Hepatocyte (in vitro differentiated cells): ENCODE data around the gene KCNN2. TPM values are rescaled to one million over a fixed set of nuclear protein-coding genes. Genes with fewer than 3 reads are reported as not detected.

ENCODE experiments used
- DNase-seq: peaks from one replicate; pipeline ENCODE4 v3.0.0-alpha.2; 2016; ENCODE audit warnings: low spot score
- H2AFZ ChIP-seq: fragments of 200-600 bp; sonication (generic); 2 replicates; pipeline ENCODE4 v1.6.0; 2016; ENCODE audit warnings: antibody characterized with exemption, mild to moderate bottlenecking
- H3K27ac ChIP-seq: fragments of 200-600 bp; sonication (generic); 2 replicates; pipeline ENCODE4 v1.5.1; 2016; ENCODE audit warnings: mild to moderate bottlenecking
- H3K27me3 ChIP-seq: fragments of 200-600 bp; sonication (generic); 2 replicates; pipeline ENCODE4 v1.6.1; 2016
- H3K36me3 ChIP-seq: fragments of 200-600 bp; sonication (generic); replicated peaks from 2 replicates; pipeline ENCODE4 v1.5.1; 2016; ENCODE audit warnings: low read depth; ENCODE audit not compliant: insufficient read depth
- H3K4me1 ChIP-seq: fragments of 200-600 bp; sonication (generic); 2 replicates; pipeline ENCODE4 v1.5.1; 2016; ENCODE audit warnings: mild to moderate bottlenecking, moderate library complexity; ENCODE audit not compliant: insufficient read depth
- H3K4me2 ChIP-seq: fragments of 200-600 bp; sonication (generic); 2 replicates; pipeline ENCODE4 v1.6.0; 2016
- H3K4me3 ChIP-seq: fragments of 200-600 bp; sonication (generic); 2 replicates; pipeline ENCODE4 v1.5.1; 2016; ENCODE audit warnings: mild to moderate bottlenecking
- H3K79me2 ChIP-seq: fragments of 200-600 bp; sonication (generic); 2 replicates; pipeline ENCODE4 v1.6.0; 2017; ENCODE audit warnings: mild to moderate bottlenecking
- H3K9me2 ChIP-seq: fragments of 200-600 bp; sonication (generic); replicated peaks from 2 replicates; pipeline ENCODE4 v1.6.0; 2017; ENCODE audit warnings: mild to moderate bottlenecking; ENCODE audit not compliant: insufficient read depth
- H3K9me3 ChIP-seq: fragments of 200-600 bp; sonication (generic); 2 replicates; pipeline ENCODE4 v1.5.1; 2016; ENCODE audit warnings: low read depth, mild to moderate bottlenecking
- H4K20me1 ChIP-seq: fragments of 200-600 bp; sonication (generic); 2 replicates; pipeline ENCODE4 v1.6.0; 2016; ENCODE audit warnings: mild to moderate bottlenecking; ENCODE audit not compliant: insufficient read depth, poor library complexity, severe bottlenecking
- CTCF ChIP-seq: fragments of 200-600 bp; sonication (generic); IDR thresholded peaks from 2 replicates; pipeline ENCODE4 v1.5.1; 2016; ENCODE audit warnings: antibody characterized with exemption, mild to moderate bottlenecking; ENCODE audit not compliant: poor library complexity
- EZH2 ChIP-seq: fragments of 200-600 bp; sonication (generic); IDR thresholded peaks from 2 replicates; pipeline ENCODE4 v1.6.1; 2016; ENCODE audit warnings: antibody characterized with exemption, mild to moderate bottlenecking, borderline replicate concordance
- EZH2phosphoT487 ChIP-seq: fragments of 200-600 bp; sonication (generic); IDR thresholded peaks from one replicate; pipeline ENCODE4 v1.6.1; 2018; ENCODE audit warnings: antibody characterized with exemption, mild to moderate bottlenecking, low read depth, moderate library complexity; ENCODE audit not compliant: unreplicated experiment, severe bottlenecking
- WGBS: methylation state at CpG from one replicate; pipeline ENCODE4 v1.1.6; 2016; ENCODE audit warnings: low lambda C conversion rate; ENCODE audit errors: missing lambda C conversion rate; 5-methylcytosine and 5-hydroxymethylcytosine counted together
- polyA plus RNA-seq: library from polyadenylated mRNA; unstranded; fragments of >200 nt; fragmentation: Nextera tagmentation; extraction: Ambion mirVana; gene quantifications from 2 replicates; pipeline ENCODE4 v1.2.1, GENCODE V29; 2016
- total RNA-seq: library from RNA; depleted of rRNA; stranded (reverse); fragments of >200 nt; gene quantifications from 2 replicates; pipeline ENCODE4 v1.2.3, GENCODE V29; 2014

Gene KCNN2
- total and polyA plus RNA-seq, 2 experiments from 2014 or later = 3.9 to 6.4 TPM

GRCh38 chr5:114447084-114447773, 85.4 kb downstream of the KCNN2 start:
- Histone ChIP-seq H3K4me1 (peaks cover 6% of the 10 kb centered on the region), H3K36me3 (no peaks in the 10 kb centered on the region), H3K79me2 (no peaks in the 10 kb centered on the region), H3K27ac (no peak overlapping the region), H3K4me3 (no peak overlapping the region), H2AFZ (no peak overlapping the region), H4K20me1 (no peaks in the 10 kb centered on the region), H3K4me2 (no peak overlapping the region), H3K9me3 (no peaks in the 10 kb centered on the region), H3K27me3 (no peaks in the 10 kb centered on the region), H3K9me2 (no peaks in the 10 kb centered on the region)
- no peak for DNase-seq
- 73% methylated on average over 1 of the region's 1 CpG for WGBS
- TF ChIP-seq EZH2phosphoT487 = no peak
- TF ChIP-seq CTCF = peak; percentile 24
- TF ChIP-seq EZH2 = no peak

GRCh38 chr5:114448481-114448880, 86.6 kb downstream of the KCNN2 start:
- DNase-seq = no peak
- TF ChIP-seq CTCF (no peak), EZH2 (no peak), EZH2phosphoT487 (no peak)
- Histone ChIP-seq H3K4me3 (no peak overlapping the region), H3K9me2 (no peaks in the 10 kb centered on the region), H3K4me1 (peaks cover 6% of the 10 kb centered on the region), H3K27me3 (no peaks in the 10 kb centered on the region), H2AFZ (no peak overlapping the region), H3K79me2 (no peaks in the 10 kb centered on the region), H3K27ac (no peak overlapping the region), H4K20me1 (no peaks in the 10 kb centered on the region), H3K4me2 (no peak overlapping the region), H3K36me3 (no peaks in the 10 kb centered on the region), H3K9me3 (no peaks in the 10 kb centered on the region)
- WGBS = 43% methylated on average over 4 of the region's 4 CpGs

GRCh38 chr5:114449860-114450421, 88.1 kb downstream of the KCNN2 start:
- no peak for TF ChIP-seq EZH2
- TF ChIP-seq CTCF = peak; percentile 93
- TF ChIP-seq EZH2phosphoT487 = no peak
- H3K36me3 ChIP-seq = no peaks in the 10 kb centered on the region
- DNase-seq = peak; percentile 87
- no peaks in the 10 kb centered on the region for H3K27me3 ChIP-seq
- H3K4me2 ChIP-seq = peak overlapping the region; percentile 16
- no peaks in the 10 kb centered on the region for H4K20me1 ChIP-seq
- H3K27ac ChIP-seq = peak overlapping the region; percentile 6
- peaks cover 6% of the 10 kb centered on the region for H3K4me1 ChIP-seq
- H3K4me3 ChIP-seq = no peak overlapping the region
- H3K9me2 ChIP-seq = no peaks in the 10 kb centered on the region
- H3K79me2 ChIP-seq = no peaks in the 10 kb centered on the region
- 13% methylated on average over 16 of the region's 16 CpGs for WGBS
- H3K9me3 ChIP-seq = no peaks in the 10 kb centered on the region
- H2AFZ ChIP-seq = no peak overlapping the region
